HG03103 (cell line): ENCODE results near the gene C11orf42.
A peak's percentile ranks its signal among the peaks of the same experiment; 100 is the strongest.
"Not testable (repeated sequence)": the region's sequence is repeated elsewhere in the genome, so short reads cannot be mapped to it uniquely, and the experiment has no call there.

ENCODE experiments used
- ATAC-seq: cut with Tn5 transposase; IDR thresholded peaks from one replicate; pipeline ENCODE4 v1.9.1; 2021; ENCODE audit warnings: low read depth; ENCODE audit not compliant: unreplicated experiment

C11orf42 gene

GRCh38 chr11:6219359-6219758 is 14.0 kb downstream of the C11orf42 start:
- ATAC-seq = no peak

GRCh38 chr11:6223854-6224253 is 18.5 kb downstream of the C11orf42 start:
- ATAC-seq = no peak

- no peak for ATAC-seq
Measured at GRCh38 chr11:6224421-6224820, 19.1 kb downstream of the C11orf42 start.

DNA sequence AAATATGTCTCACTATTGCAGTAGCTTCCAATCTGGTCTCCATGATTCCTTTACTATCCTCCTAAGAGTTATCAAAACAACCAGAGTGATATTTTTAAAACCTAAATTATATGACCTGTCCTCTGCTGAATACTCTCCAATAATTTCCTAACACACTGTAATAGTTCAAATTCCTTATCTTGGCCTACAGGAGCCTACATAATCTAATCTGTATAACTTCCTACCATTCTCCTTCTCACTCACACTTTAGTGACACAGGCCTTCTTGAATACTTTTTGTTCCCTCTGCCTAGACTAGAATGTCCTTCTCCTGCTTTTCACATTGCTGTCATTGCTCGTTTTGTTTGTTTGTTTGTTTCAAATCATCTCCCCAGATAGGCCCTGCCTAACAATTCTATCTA is 19.7 kb downstream of the C11orf42 start:
- ATAC-seq = no peak

- no peak for ATAC-seq
Measured at GRCh38 chr11:6225896-6226295, 20.5 kb downstream of the C11orf42 start.

DNA sequence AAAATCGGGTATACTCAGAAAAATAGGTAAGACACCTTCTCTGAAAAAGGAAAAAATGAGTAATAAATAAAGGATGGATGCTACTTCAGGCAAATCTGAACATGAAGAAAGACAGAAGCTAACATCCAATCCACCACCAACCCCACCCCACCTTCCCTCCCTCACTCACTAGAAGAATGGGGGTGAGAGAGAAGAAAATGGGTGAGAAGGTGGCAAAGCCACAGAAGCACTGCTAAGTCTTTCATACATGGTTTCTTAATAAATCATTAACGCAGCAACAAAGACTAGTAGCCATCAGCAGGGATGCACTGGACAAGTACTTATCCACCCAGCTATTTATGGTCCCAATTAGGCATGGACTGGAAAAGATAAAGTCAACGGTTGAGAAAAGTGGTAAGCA is 23.2 kb downstream of the C11orf42 start:
- no peak for ATAC-seq

DNA sequence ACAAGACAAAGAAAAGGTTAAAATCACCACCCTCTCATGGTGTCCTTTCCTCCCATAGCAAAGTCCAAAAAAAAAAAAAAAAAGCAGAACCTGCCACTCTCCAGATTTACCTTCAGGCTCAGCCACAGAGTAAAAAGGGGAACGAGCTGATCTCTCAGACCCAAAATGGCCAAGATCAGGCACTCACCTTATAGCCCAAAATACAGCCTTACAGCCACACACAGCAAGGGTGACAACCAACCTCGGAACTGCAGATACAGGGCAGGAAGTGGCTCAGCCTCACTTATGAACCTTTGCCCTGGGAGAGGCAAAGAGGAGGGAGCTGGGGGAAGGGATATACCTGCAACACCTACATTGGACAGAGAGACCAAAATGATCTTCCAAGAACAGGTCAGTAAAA is 24.6 kb downstream of the C11orf42 start:
- no peak for ATAC-seq

DNA sequence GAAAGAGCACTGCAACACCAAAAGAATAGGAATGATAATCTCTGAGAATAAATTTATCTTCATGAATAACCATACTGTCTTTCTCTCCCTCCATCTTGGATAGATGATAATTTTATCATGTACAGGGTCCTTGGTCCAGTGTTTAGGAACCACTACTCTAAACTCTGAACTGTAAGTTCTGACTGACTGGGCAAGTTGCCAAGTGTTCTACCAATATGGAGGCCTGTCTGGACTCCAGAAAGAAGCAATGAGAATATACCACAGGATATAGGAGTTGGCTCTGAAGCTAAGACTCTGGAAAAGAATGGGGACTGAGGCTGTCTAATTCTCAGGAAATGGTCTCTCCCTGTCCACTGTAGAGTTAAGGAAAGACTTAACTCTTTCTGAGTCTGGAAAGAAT is 27.5 kb downstream of the C11orf42 start:
- no peak for ATAC-seq

GRCh38 chr11:6233984-6234386 is 28.6 kb downstream of the C11orf42 start:
- ATAC-seq = no peak

- ATAC-seq = peak; percentile 90
Measured at GRCh38 chr11:6234387-6235107, 29.2 kb downstream of the C11orf42 start, which contains the start of gene FHIP1B. FHIP1B (minus strand) TSS chr11:6234636; CDS start chr11:6224516, 10,120 bp downstream.

- ATAC-seq = no peak
Measured at GRCh38 chr11:6237266-6237665, 31.9 kb downstream of the C11orf42 start.

DNA sequence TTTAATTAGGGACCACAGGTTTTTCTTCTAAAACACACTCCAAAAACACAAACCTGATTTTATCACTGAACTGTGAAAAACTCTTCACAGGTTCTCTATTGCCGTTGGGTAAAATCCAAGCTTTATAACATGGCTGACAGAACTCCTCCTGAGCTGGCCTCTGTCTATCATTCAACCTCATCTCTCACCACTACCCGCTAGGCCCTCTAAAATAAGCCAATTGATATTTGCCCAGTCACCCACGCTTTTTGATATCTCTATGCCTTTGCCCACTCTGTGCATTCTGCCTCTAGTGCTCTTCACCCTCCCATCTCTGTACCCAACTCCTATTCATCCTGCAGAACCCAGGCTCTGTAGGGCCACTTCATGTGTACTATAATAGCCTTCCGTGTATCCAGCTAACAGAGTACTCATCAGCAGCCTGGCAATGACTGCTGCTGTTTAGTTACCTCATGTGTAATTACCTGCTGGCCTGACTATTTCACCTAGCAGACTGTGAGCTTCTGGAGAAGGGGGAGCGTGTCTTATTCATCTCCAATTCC is 32.5 kb downstream of the C11orf42 start:
- no peak for ATAC-seq

DNA sequence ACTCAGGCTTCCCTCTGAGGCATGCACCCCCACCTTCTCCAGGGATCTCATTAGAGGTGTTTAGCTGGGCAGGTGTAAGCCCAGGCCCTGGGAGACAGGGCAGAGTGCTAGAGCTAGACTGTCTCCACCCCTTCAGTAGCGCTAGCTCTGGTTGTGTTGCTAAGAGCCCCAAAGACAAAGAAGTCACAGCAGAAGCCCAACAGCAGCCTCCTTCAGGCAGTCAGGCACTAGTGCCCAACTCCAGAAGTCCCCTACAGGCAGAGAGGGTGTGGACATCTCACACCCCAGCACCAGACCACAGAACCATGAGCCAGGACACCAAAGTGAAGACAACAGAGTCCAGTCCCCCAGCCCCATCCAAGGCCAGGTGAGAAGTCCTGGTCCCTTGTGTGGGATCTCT is 33.5 kb downstream of the C11orf42 start, which contains the start of gene CNGA4:
TSS of gene CNGA4 (plus strand) at position 188 of the 400 bp plus-strand sequence. CDS start at position 306, 118 bp downstream.
- no peak for ATAC-seq

- ATAC-seq = no peak
Measured at GRCh38 chr11:6240139-6240538, 34.8 kb downstream of the C11orf42 start.

- ATAC-seq = no peak
Measured at GRCh38 chr11:6240781-6241180, 35.4 kb downstream of the C11orf42 start.

DNA sequence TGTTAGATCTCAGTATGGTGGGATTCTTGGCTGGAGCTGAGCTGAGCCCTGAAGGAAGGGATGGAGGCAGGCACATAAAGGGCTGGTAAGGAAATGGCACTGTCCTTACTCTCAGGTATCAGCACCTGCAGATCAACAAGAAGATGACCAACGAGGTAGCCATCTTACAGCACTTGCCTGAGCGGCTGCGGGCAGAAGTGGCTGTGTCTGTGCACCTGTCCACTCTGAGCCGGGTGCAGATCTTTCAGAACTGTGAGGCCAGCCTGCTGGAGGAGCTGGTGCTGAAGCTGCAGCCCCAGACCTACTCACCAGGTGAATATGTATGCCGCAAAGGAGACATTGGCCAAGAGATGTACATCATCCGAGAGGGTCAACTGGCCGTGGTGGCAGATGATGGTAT is 36.0 kb downstream of the C11orf42 start:
- no peak for ATAC-seq

GRCh38 chr11:6245536-6245935 is 40.2 kb downstream of the C11orf42 start:
- ATAC-seq = no peak

DNA sequence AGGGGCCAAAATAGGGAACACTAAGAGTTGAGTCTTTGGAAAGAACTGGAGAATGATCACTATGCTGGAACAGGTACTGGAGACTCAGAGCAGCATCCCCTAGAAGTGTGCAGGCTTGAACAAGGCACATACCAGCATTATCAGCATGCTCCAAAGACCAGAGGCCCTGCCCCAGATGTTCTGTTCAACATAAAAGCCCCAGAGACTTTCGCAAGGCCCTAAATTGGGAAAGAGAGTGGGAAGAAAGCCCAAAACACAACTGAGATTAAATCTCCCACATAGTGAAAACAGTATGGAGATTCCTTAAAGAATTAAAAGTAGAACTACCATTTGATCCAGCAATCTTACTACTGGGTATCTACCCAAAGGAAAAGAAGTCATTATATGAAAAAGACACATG is 42.9 kb downstream of the C11orf42 start:
- no peak for ATAC-seq

DNA sequence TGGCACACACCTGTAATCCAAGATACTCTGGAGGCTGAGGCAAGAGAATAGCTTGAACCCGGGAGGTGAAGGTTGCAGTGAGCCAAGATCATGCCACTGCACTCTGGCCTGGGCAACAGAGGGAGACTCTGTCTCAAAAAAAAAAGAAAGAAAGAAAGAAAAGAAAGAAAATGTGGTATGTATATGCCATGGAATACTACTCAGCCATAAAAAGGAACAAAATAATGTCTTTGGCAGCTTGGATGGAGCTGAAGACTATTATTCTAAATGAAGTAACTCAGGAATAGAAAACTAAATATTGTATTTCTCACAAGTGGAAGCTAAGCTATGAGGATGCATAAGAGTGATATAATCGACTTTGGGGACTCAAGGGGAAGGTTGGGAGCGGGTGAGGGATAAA is 43.5 kb downstream of the C11orf42 start:
- not testable (repeated sequence) for ATAC-seq

- ATAC-seq = no peak
Measured at GRCh38 chr11:6249770-6250555, 44.6 kb downstream of the C11orf42 start.

GRCh38 chr11:6251120-6251733 is 45.9 kb downstream of the C11orf42 start:
- peak; percentile 80 for ATAC-seq
